Liver (tissue), 9 donors: ENCODE results near the gene PFKL. TPM values are rescaled to one million over a fixed set of nuclear protein-coding genes. Genes with fewer than 3 reads are reported as not detected.

ENCODE experiments used
- DNase-seq: peaks from one replicate; pipeline ENCODE4 v3.0.0-alpha.2; 2017; ENCODE audit warnings: low spot score
- H3K27ac ChIP-seq, 2 donors: one replicate each; pipeline ENCODE4 v1.7.0; 2013; ENCODE audit warnings: inconsistent platforms in 2 of 2, low read length in 2 of 2, control low read depth in 1 of 2, low read depth in 1 of 2, mild to moderate bottlenecking in 1 of 2
- H3K27me3 ChIP-seq, 4 donors: one replicate each; pipeline versions ENCODE4 v1.6.1 to v1.7.0; 2013; ENCODE audit warnings: low read length in 3 of 4, inconsistent platforms in 1 of 4, mild to moderate bottlenecking in 1 of 4, moderate library complexity in 1 of 4; ENCODE audit not compliant: control insufficient read depth in 4 of 4, insufficient read depth in 4 of 4
- H3K36me3 ChIP-seq, 4 donors: one replicate each; pipeline versions ENCODE4 v1.6.1 to v1.7.0; 2013; ENCODE audit warnings: low read length in 3 of 4, mild to moderate bottlenecking in 3 of 4, low read depth in 1 of 4, moderate library complexity in 1 of 4; ENCODE audit not compliant: control insufficient read depth in 4 of 4, insufficient read depth in 3 of 4
- H3K4me1 ChIP-seq, 4 donors: one replicate each; pipeline versions ENCODE4 v1.6.1 to v1.7.0; 2013; ENCODE audit warnings: low read length in 3 of 4, mild to moderate bottlenecking in 3 of 4, moderate library complexity in 1 of 4; ENCODE audit not compliant: control insufficient read depth in 4 of 4, insufficient read depth in 4 of 4
- H3K4me3 ChIP-seq, 3 donors: one replicate each; pipeline versions ENCODE4 v1.6.1 to v1.7.0; 2013; ENCODE audit warnings: low read length in 3 of 3, control low read depth in 1 of 3, low read depth in 1 of 3, mild to moderate bottlenecking in 1 of 3
- H3K9ac ChIP-seq, 2 donors: one replicate each; pipeline ENCODE4 v1.7.0; 2013; ENCODE audit warnings: low read length in 2 of 2, mild to moderate bottlenecking in 2 of 2, moderate library complexity in 2 of 2, control low read depth in 1 of 2, low read depth in 1 of 2
- H3K9me3 ChIP-seq, 4 donors: one replicate each; pipeline versions ENCODE4 v1.6.1 to v1.7.0; 2013; ENCODE audit warnings: low read length in 3 of 4; ENCODE audit not compliant: control insufficient read depth in 4 of 4
- ATF3 ChIP-seq: IDR thresholded peaks from 2 replicates; pipeline ENCODE4 v1.6.1; 2016; ENCODE audit warnings: antibody characterized with exemption
- CTCF ChIP-seq: fragments of 150-350 bp; IDR thresholded peaks from 2 replicates; pipeline ENCODE4 v1.5.1; 2017; ENCODE audit warnings: improper control_type of control experiment, low read depth, low read length; ENCODE audit not compliant: missing input control
- EGR1 ChIP-seq, 2 donors: IDR thresholded peaks; 2 replicates each; pipeline ENCODE4 v1.6.1; 2016 to 2018; ENCODE audit warnings: antibody characterized with exemption in 2 of 2, low read depth in 2 of 2
- FOXA1 ChIP-seq: IDR thresholded peaks from 2 replicates; pipeline ENCODE4 v1.6.1; 2016; ENCODE audit warnings: antibody characterized with exemption
- FOXA2 ChIP-seq: IDR thresholded peaks from 2 replicates; pipeline ENCODE4 v1.6.1; 2016; ENCODE audit warnings: antibody characterized with exemption
- GABPA ChIP-seq, 2 donors: IDR thresholded peaks in 1 of 2; conservative IDR thresholded peaks in 1 of 2; 2 replicates each; pipeline ENCODE4 v1.6.1; 2016; ENCODE audit warnings: antibody characterized with exemption in 2 of 2, mild to moderate bottlenecking in 1 of 2, moderate library complexity in 1 of 2
- HNF4A ChIP-seq, 2 donors: conservative IDR thresholded peaks; 2 replicates each; pipeline ENCODE4 v1.6.1; 2016; ENCODE audit warnings: antibody characterized with exemption in 2 of 2, mild to moderate bottlenecking in 2 of 2
- HNF4G ChIP-seq: IDR thresholded peaks from 2 replicates; pipeline ENCODE4 v1.6.1; 2016; ENCODE audit warnings: antibody characterized with exemption
- JUND ChIP-seq, 2 donors: IDR thresholded peaks; 2 replicates each; pipeline ENCODE4 v1.6.1; 2016; ENCODE audit warnings: antibody characterized with exemption in 2 of 2
- NR2F2 ChIP-seq: IDR thresholded peaks from 2 replicates; pipeline ENCODE4 v1.6.1; 2016; ENCODE audit warnings: antibody characterized with exemption
- RAD21 ChIP-seq, 2 donors: IDR thresholded peaks; 2 replicates each; pipeline ENCODE4 v1.6.1; 2016; ENCODE audit warnings: antibody characterized with exemption in 2 of 2, mild to moderate bottlenecking in 2 of 2
- TAF1 ChIP-seq: conservative IDR thresholded peaks from 2 replicates; pipeline ENCODE4 v1.6.1; 2016; ENCODE audit warnings: antibody characterized with exemption, mild to moderate bottlenecking
- YY1 ChIP-seq: IDR thresholded peaks from 2 replicates; pipeline ENCODE4 v1.6.1; 2016; ENCODE audit warnings: antibody characterized with exemption, mild to moderate bottlenecking
- WGBS: extraction: QIAGEN DNeasy Blood & Tissue Kit; methylation state at CpG from one replicate; pipeline ENCODE4 v1.1.7; 2013; 5-methylcytosine and 5-hydroxymethylcytosine counted together
- polyA plus RNA-seq, 2 donors: library from polyadenylated mRNA; stranded (reverse) in 1 of 2; unstranded in 1 of 2; fragments of 200-250 nt in 1 of 2; fragments of >200 nt in 1 of 2; fragmentation: Nextera tagmentation in 1 of 2; extraction: Ambion mirVana in 1 of 2; gene quantifications; one replicate each; pipeline versions ENCODE4 v1.2.1 to v1.2.3, GENCODE V29; 2013 to 2015
- total RNA-seq, 2 donors: library from RNA; depleted of rRNA; stranded (reverse); fragments of >200 nt; gene quantifications; one replicate each; pipeline ENCODE4 v1.2.3, GENCODE V29; 2014
- TF ChIP-seq, protein P1 (sequence below): IDR thresholded peaks from 2 replicates; pipeline ENCODE4 v1.6.1; 2016; ENCODE audit warnings: antibody characterized with exemption
- TF ChIP-seq, protein P2 (sequence below): IDR thresholded peaks from 2 replicates; pipeline ENCODE4 v1.6.1; 2016; ENCODE audit warnings: antibody characterized with exemption, mild to moderate bottlenecking
- donor health status: healthy.
- donor health status: healthy.
- donor health status: healthy.
- donor health status: healthy.
- donor health status: healthy.

Gene PFKL
- total and polyA plus RNA-seq, 4 donors, result 48.1 to 98.4 (median 81.0) TPM

DNA sequence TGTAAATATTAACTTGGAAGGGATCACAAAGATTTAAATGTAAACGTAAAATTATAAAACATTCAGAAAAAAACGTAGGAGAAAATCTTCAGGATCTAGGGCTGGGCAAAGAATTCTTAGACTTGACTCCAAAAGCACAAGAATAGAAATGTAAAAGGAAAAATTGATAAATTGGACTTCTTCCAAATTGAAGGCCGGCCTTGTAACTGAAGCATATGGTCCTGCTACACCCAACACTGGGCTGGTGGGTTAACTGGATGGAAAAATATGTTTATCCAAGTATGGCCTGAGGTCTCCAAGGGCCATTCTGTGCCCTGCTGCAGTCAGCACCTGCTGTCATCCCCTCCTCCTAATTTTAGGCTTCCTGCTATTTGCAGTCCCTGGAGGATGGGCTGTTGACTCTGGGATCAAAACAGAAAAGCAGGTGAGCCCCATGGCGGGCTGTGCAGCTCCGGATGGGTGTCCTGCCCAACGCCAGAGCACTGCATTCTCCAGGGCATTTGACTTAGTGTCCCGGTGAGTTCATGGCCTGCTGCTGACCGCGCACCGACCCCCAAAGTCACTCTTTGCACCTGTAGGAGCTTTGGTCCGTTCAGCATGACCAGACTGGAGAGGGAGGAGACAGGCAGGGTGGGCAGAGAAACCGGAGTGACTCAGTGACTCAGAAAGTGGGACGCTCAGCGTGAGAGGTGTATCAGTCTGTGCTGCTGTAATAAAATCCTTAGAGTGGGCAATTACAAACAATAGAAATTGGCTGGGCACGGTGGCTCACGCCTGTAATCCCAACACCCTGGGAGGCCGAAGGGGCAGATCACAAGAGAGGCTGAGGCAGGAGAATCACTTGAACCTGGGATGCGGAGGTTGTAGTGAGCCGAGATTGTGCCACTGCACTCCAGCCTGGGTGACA lies 20.2 kb upstream of the PFKL start:
- DNase-seq, result no peak
- WGBS, result 93% methylated on average over 19 of the region's 19 CpGs
- no peak overlapping the region for H3K27ac ChIP-seq

More for the DNA sequence above, 20.2 kb upstream of the PFKL start:
- no peak for TF ChIP-seq CTCF
- TF ChIP-seq, protein P1, sequence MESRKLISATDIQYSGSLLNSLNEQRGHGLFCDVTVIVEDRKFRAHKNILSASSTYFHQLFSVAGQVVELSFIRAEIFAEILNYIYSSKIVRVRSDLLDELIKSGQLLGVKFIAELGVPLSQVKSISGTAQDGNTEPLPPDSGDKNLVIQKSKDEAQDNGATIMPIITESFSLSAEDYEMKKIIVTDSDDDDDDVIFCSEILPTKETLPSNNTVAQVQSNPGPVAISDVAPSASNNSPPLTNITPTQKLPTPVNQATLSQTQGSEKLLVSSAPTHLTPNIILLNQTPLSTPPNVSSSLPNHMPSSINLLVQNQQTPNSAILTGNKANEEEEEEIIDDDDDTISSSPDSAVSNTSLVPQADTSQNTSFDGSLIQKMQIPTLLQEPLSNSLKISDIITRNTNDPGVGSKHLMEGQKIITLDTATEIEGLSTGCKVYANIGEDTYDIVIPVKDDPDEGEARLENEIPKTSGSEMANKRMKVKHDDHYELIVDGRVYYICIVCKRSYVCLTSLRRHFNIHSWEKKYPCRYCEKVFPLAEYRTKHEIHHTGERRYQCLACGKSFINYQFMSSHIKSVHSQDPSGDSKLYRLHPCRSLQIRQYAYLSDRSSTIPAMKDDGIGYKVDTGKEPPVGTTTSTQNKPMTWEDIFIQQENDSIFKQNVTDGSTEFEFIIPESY, result no peak
- TF ChIP-seq TAF1, result no peak
- TF ChIP-seq ATF3, result no peak
- no peak for TF ChIP-seq HNF4A (conservative IDR thresholded peaks at IDR 0.05)
- no peak for TF ChIP-seq FOXA2
- no peak for TF ChIP-seq NR2F2
- TF ChIP-seq RAD21 (IDR thresholded peaks at IDR 0.05), result no peak
- TF ChIP-seq FOXA1, result no peak
- TF ChIP-seq, protein P2, sequence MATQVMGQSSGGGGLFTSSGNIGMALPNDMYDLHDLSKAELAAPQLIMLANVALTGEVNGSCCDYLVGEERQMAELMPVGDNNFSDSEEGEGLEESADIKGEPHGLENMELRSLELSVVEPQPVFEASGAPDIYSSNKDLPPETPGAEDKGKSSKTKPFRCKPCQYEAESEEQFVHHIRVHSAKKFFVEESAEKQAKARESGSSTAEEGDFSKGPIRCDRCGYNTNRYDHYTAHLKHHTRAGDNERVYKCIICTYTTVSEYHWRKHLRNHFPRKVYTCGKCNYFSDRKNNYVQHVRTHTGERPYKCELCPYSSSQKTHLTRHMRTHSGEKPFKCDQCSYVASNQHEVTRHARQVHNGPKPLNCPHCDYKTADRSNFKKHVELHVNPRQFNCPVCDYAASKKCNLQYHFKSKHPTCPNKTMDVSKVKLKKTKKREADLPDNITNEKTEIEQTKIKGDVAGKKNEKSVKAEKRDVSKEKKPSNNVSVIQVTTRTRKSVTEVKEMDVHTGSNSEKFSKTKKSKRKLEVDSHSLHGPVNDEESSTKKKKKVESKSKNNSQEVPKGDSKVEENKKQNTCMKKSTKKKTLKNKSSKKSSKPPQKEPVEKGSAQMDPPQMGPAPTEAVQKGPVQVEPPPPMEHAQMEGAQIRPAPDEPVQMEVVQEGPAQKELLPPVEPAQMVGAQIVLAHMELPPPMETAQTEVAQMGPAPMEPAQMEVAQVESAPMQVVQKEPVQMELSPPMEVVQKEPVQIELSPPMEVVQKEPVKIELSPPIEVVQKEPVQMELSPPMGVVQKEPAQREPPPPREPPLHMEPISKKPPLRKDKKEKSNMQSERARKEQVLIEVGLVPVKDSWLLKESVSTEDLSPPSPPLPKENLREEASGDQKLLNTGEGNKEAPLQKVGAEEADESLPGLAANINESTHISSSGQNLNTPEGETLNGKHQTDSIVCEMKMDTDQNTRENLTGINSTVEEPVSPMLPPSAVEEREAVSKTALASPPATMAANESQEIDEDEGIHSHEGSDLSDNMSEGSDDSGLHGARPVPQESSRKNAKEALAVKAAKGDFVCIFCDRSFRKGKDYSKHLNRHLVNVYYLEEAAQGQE, result no peak
- TF ChIP-seq JUND (IDR thresholded peaks at IDR 0.05), result no peak
- TF ChIP-seq GABPA (IDR thresholded peaks at IDR 0.05 in 1 of 2, conservative IDR thresholded peaks at IDR 0.05 in 1 of 2), result no peak
- TF ChIP-seq HNF4G, result no peak
- no peak for TF ChIP-seq EGR1 (IDR thresholded peaks at IDR 0.05; ENCODE audit: low read depth in 2 of 2)
- no peak for TF ChIP-seq YY1
- Histone ChIP-seq H3K4me3 (no peak overlapping the region), H3K27me3 (no peaks in the 10 kb centered on the region), H3K36me3 (no peaks in the 10 kb centered on the region), H3K9me3 (no peaks in the 10 kb centered on the region), H3K4me1 (no peaks in the 10 kb centered on the region), H3K9ac (no peak overlapping the region)
